ENCODE data around the gene LRRC36.

Gene LRRC36

DNA sequence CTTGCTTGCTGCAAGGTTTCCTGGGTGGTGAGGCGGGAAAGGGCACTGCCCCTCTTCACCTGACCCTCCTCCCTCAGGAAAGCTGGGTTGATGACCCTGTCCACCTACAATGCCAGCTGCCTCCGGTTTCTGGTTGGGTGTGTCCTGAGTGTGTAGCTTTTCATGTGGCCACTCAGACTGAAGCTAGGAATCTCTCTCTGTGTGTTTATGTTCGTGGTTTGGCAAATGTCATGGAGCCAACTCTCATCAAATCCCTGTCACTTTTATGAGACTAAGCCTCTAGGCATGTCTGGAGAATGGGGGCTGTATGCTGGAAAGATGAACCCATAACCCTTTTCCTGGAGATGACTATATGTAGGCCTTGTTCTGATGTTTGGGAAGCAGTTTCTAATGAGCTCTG, 30.2 kb upstream of the LRRC36 start:
- no peak for DNase-seq

DNA sequence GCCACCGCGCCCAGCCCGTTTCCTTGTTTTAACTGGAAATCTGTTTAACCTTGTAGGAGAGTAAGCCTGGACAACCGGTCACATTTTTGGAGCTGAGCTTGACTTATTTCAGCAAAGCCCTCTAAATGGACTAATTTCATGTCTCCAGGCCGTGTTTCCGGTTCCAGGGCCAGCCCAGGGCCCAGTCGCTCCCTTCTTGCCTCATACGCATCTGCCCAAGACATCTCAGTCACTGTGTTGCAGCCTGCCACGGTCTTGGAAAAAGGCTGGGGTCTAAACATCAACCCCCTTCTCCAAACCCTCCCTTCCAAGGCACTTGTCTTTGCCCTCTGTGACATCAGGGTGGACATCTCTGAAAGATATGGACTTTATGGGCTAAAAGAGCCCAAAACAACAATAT, 28.3 kb upstream of the LRRC36 start:
- no peak for DNase-seq

DNA sequence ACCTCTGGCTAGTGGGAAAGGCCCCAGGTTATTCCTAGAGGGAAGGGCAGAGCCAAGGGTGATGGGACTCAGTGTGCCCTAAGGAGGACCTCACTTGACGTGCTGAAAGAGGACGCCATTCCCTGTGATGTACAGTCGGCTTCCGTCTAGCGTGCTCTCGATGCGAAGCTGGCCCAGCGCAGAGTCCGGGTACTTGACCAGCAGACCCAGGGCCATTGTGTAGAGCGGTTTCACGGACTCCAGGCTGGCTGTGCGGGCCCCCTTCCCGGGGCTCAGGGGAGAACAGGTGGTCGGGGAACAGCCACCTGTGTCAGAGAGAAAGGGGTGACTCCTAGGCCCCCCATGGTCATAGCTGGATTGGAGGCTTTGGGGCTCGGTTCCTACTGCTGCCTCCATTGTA, 27.3 kb upstream of the LRRC36 start:
- no peak for DNase-seq

DNA sequence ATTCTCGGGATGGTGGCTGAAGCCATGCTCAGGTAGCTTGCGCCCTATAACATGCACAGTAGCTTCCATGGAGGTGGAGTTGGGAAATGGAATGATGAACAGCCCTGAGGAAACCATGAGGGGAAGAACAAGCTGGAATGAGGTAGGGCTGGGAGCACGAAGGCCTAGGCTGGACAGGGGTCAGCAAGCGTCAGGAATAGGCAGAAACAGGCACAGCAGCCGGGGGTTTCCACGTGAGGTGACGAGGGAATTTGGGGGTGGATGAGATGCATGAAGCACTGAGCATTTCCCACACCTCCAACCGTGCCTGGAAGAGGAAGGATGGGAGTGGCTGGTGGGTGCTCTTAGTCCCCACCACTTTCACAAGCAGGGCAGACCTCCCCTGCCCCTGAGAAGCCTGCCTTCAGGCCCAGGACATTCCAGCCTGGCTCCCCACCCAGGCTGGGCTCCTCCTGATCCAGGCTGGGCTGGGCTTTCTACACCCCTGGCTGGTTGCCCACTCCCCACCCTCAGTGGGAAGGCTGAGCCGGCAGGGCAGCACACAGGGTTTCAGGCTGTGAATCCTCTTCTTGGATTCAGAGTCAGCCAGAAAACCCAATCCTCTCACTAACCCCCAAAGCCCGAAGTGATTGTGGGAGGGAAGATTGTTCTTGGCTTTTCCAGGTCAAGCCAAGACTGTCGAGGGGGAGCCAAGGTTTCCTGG, 25.4 kb upstream of the LRRC36 start:
- DNase-seq = no peak

GRCh38 chr16:67302076-67302475, 24.5 kb upstream of the LRRC36 start:
- DNase-seq = no peak

DNA sequence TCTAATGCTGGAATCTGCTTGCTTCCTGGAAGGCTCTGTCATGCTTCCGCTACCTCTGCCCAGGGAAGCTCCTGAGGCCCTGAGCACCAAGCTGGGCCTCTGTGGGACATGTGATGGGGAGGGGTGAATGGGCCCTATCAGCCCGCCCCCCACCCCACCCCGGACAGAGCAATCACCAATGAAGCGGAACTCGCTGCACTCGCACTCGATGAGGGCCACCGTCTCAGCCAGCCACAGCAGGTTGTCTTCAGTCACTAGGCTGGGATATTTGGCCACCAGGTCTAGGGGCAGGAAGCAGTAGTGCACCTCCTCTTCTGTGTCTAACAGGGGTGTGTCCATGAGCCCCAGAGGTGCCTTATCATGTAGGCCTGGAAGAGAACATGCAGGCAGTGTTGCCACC, 23.6 kb upstream of the LRRC36 start:
- DNase-seq = no peak

DNA sequence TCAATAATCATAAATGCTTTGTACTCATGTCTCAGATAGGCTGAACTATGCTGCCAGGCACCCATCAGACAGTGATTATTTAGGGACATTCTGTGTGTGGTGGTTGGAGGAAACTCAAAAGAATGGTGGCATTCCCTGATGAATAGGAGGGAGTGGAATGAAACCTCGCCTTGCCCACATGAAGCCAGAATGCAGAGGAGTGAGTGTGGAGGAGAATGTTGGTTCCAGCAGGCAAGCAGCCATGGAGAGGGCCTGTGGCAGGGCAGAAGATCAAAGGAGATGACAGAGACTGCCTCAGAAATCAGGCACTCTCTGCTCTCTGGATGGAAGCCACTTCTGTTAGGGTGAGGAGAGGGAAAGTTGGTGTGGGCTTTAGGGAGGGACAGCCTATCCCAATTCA, 22.6 kb upstream of the LRRC36 start:
- DNase-seq = no peak

GRCh38 chr16:67305216-67306071, 21.2 kb upstream of the LRRC36 start:
- DNase-seq = no peak

GRCh38 chr16:67310561-67310960, 16.1 kb upstream of the LRRC36 start:
- no peak for DNase-seq

DNA sequence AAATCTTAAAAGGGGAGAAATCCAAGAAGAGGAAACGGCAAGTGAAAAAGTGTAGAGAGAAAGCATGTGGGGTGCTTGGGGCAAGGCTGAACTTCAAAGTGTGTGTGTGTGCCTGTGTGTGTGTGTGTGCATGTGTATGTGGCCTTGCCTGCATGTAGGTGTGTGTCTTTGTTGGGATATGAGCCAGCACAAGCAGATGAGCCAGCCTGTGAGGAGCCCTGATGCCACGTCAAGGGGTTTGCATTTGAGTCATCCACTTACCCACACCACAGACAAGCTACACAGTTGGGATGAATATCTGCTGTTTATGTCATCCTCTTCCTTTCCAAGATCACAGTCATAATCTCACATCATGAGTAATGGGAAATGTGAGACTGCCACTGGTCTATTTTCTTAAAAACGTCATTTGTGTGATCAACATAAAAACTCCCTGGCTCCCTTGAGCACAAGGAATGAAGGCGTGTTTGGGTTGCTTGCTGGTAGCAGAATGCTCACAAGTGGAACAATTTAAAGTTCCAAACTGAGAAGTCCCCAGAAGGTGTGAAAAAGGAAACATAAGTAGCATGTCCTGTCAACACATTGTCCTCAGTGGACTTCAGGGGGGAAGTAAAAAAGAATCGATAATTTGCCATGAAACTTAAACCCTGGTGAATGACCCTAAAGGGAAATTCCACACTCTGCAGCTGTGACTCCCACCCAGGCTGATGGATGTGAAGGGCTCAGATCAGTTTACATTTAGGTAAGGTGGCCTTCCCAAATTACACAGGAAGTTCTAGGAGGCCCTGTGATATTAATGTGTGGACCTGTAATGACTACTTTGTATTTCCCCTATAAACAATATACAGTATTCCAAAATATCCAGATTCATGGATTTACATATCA, 14.8 kb upstream of the LRRC36 start:
- no peak for DNase-seq

GRCh38 chr16:67312719-67313118, 13.9 kb upstream of the LRRC36 start:
- DNase-seq = no peak

GRCh38 chr16:67317853-67318252, 8.8 kb upstream of the LRRC36 start:
- no peak for DNase-seq

GRCh38 chr16:67326115-67326471, 522 bp upstream of the LRRC36 start:
- DNase-seq = no peak

GRCh38 chr16:67327743-67328142, 1.1 kb downstream of the LRRC36 start:
- DNase-seq = no peak

DNA sequence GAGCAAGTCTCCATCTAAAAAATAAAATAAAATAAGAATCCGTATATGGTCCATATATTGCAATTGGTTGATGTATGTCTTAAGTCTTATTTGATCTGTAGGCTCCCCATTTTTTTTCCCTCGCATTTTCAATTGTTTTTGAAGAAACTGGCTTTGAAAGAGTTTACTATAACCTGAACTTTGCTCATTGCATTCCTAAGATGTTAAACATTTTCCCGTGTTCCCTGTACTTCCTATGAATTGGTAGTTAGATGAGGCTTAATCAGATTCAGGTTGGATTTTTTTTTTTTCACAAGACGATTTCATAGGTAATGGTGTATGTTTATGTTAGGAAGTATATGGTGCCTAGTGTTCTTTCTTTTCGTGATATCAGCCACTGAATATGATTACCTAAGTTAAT, 3.3 kb downstream of the LRRC36 start:
- DNase-seq = no peak

- no peak for DNase-seq
Observed at GRCh38 chr16:67333315-67333714, 6.7 kb downstream of the LRRC36 start.

- DNase-seq = no peak
Observed at GRCh38 chr16:67336116-67336515, 9.5 kb downstream of the LRRC36 start.

- DNase-seq = no peak
Observed at GRCh38 chr16:67336648-67337047, 10.0 kb downstream of the LRRC36 start.

- no peak for DNase-seq
Observed at GRCh38 chr16:67339453-67339852, 12.8 kb downstream of the LRRC36 start.

GRCh38 chr16:67341250-67341649, 14.6 kb downstream of the LRRC36 start:
- DNase-seq = no peak

GRCh38 chr16:67342616-67343015, 16.0 kb downstream of the LRRC36 start:
- DNase-seq = no peak

DNA sequence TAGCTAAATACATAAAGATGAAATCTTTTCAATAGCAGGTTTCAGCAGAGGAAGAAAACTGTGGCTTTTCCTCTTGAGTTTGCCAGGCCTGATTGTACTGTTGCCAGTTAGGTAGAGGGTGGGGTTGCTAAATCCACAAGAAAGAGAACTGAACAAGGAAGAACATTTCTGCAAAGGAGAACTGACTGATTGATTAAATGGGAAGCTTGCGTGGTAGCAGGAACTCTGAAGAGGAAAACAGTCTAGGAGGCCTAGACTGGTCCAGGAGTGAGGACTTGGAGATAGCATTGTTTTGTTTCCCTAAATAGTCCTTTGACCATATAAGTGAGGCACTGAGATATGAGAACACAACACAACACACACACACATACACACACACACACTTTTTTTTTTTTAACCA, 18.8 kb downstream of the LRRC36 start:
- no peak for DNase-seq

- DNase-seq = no peak
Observed at GRCh38 chr16:67346341-67346740, 19.7 kb downstream of the LRRC36 start.

DNA sequence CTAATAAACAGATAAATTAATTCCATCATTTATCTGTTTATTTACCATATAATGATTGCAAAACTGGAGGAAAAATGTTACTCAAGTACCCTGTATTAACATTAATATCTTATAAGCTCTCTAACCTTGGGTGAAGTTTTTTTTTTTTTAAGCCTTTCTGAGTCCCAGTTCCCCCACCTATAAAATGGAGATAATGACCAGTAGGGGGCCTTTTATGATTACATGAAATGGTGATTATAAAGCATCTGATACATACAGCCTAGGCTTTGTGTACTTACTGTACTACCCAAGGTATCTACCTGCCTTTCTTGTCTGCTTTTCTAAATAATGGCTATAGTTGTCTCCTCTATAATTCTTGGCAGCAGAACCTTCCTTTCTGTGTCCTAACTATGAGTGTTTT, 22.6 kb downstream of the LRRC36 start:
- peak; percentile 7 for DNase-seq

Measured in NCI-H526 treated with DMSO at 0.1 percent for 48 hours (cell line).